Stimulated activated naive CD8-positive, alpha-beta T cell treated with anti-CD3 and anti-CD28 coated beads, Interleukin-15, Interleukin-2, amounts not matched to agents 100 ng/mL and 50 ng/mL, for 24 hours (primary cell): Measurements from ENCODE around the gene NMB.

Source experiments
- H3K27ac Mint-ChIP-seq: one replicate; pipeline ENCODE4 v1.8.0; 2021; ENCODE audit warnings: mild to moderate bottlenecking, mixed read lengths
- H3K27me3 Mint-ChIP-seq: one replicate; pipeline ENCODE4 v1.8.0; 2021; ENCODE audit warnings: mixed read lengths
- H3K36me3 Mint-ChIP-seq: one replicate; pipeline ENCODE4 v1.8.0; 2021; ENCODE audit warnings: low read depth, mixed read lengths
- H3K4me1 Mint-ChIP-seq: one replicate; pipeline ENCODE4 v1.8.0; 2021; ENCODE audit warnings: low read depth, mixed read lengths
- H3K4me3 Mint-ChIP-seq: one replicate; pipeline ENCODE4 v1.8.0; 2021; ENCODE audit warnings: mild to moderate bottlenecking, mixed read lengths
- H3K9me3 Mint-ChIP-seq: one replicate; pipeline ENCODE4 v1.8.0; 2021; ENCODE audit warnings: mixed read lengths

NMB gene

GRCh38 chr15:84609818-84610525 lies 48.0 kb downstream of the NMB start:
- Mint-ChIP-seq H3K9me3 (no peaks in the 10 kb centered on the region), H3K4me3 (no peak overlapping the region), H3K27ac (no peak overlapping the region), H3K27me3 (no peaks in the 10 kb centered on the region), H3K36me3 (peaks cover 38% of the 10 kb centered on the region), H3K4me1 (peaks cover 15% of the 10 kb centered on the region)

- Mint-ChIP-seq H3K36me3 (peaks cover 44% of the 10 kb centered on the region), H3K4me1 (peaks cover 27% of the 10 kb centered on the region), H3K27ac (no peak overlapping the region), H3K9me3 (no peaks in the 10 kb centered on the region), H3K27me3 (no peaks in the 10 kb centered on the region), H3K4me3 (no peak overlapping the region)
Observed at GRCh38 chr15:84608707-84609284, 49.2 kb downstream of the NMB start.

- Mint-ChIP-seq H3K27ac (no peak overlapping the region), H3K9me3 (no peaks in the 10 kb centered on the region), H3K4me3 (no peak overlapping the region), H3K4me1 (peaks cover 47% of the 10 kb centered on the region), H3K36me3 (peaks cover 47% of the 10 kb centered on the region), H3K27me3 (no peaks in the 10 kb centered on the region)
Observed at GRCh38 chr15:84606653-84607120, 51.3 kb downstream of the NMB start.

DNA sequence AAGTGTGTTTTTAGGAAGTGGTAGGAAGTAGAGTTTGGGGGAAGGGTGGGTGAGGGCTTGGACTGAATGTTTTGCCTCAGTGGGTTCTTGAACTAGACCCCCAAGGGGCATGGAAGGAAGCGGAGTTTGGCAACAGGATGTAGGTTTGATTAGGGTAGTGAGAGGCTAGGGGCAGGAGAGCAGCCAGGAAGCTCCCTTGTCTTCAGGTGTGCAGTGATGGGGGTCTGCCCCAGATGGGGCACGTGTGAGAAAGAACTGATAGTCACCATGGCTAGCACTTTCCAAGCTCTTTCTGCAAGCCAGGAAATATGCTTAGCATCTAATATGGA lies 52.5 kb downstream of the NMB start:
- peaks cover 51% of the 10 kb centered on the region for H3K4me1 Mint-ChIP-seq
- no peaks in the 10 kb centered on the region for H3K9me3 Mint-ChIP-seq
- H3K4me3 Mint-ChIP-seq: peak overlapping the region; percentile 73
- no peaks in the 10 kb centered on the region for H3K27me3 Mint-ChIP-seq
- H3K27ac Mint-ChIP-seq: peak overlapping the region; percentile 89
- peaks cover 47% of the 10 kb centered on the region for H3K36me3 Mint-ChIP-seq
